ENCODE results near the gene ENDOV. TPM values are rescaled to one million over a fixed set of nuclear protein-coding genes. Genes with fewer than 3 reads are reported as not detected.

The ENDOV gene
- total RNA-seq, 1 donor from 2014 or later = 12.9 TPM

- ATAC-seq = no peak
Observed at GRCh38 chr17:80486692-80487091, 71.7 kb downstream of the ENDOV start.

DNA sequence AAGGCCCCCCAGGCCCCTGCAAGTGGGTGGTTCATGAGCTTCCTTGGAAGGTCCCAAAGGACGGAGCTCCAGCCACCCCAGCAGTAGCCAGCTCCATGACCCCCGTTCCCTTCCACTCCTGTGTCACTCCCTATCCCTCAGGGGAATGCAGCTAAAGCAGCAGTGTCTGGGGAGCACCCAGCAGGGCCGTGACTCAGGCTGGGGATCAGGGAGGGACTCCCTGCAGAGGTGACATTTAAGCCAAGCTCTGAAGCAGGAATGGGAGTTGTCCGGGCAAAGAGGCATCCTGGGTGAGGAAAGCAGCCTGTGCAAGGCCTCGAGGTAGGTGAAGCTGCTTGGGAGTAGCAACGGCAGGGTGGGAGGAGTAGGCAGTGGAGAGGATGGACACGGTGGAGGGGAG lies 72.5 kb downstream of the ENDOV start:
- peak; percentile 52 for ATAC-seq

Other genes starting within 250 kb of the ENDOV start
- 23.8 TPM for gene CARD14, start 245.1 kb upstream of the ENDOV start, total RNA-seq
- 18.9 TPM for gene SGSH, start 194.8 kb upstream of the ENDOV start, total RNA-seq
- 7.2 TPM for gene SLC26A11, start 194.7 kb upstream of the ENDOV start, total RNA-seq
- 59.9 TPM for gene RNF213, start 154.3 kb upstream of the ENDOV start, total RNA-seq
- not detected for gene NPTX1, start 61.4 kb downstream of the ENDOV start, total RNA-seq
- gene RPTOR, start 129.7 kb downstream of the ENDOV start, total RNA-seq = 14.9 TPM